ENCODE data around the gene BSX. TPM values are rescaled to one million over a fixed set of nuclear protein-coding genes. Genes with fewer than 3 reads are reported as not detected.

Gene BSX
- total and polyA plus RNA-seq, 11 donors: not detected

- no peak for ATAC-seq
- no peaks in the 10 kb centered on the region for H3K9me3 ChIP-seq
- H3K27me3 ChIP-seq: no peaks in the 10 kb centered on the region
- intact Hi-C loops (cut with DNase I): no loop called here
- 87 to 92% (median 90%) methylated on average over 3 of the region's 3 CpGs for WGBS, 4 donors
- H3K4me3 ChIP-seq: no peak overlapping the region
- no peaks in the 10 kb centered on the region for H3K36me3 ChIP-seq
- TF ChIP-seq POLR2A (IDR thresholded peaks at IDR 0.05) (no peak), CTCF (IDR thresholded peaks at IDR 0.05) (no peak)
- no peak overlapping the region for H3K27ac ChIP-seq
- H3K4me1 ChIP-seq: no peaks in the 10 kb centered on the region
- no peak for DNase-seq
These were observed 43.7 kb downstream of the BSX start for GRCh38 chr11:122937983-122938382.

- 55 to 79% (median 69%) methylated on average over 2 of the region's 2 CpGs for WGBS, 4 donors
- no peak overlapping the region for H3K4me3 ChIP-seq
- no peaks in the 10 kb centered on the region for H3K36me3 ChIP-seq
- no peak for ATAC-seq
- peak overlapping the region in 1 of 12 donors; percentile 34 for H3K27ac ChIP-seq
- no peak for DNase-seq
- H3K27me3 ChIP-seq: no peaks in the 10 kb centered on the region
- no peaks in the 10 kb centered on the region for H3K9me3 ChIP-seq
- TF ChIP-seq POLR2A (IDR thresholded peaks at IDR 0.05) (no peak), CTCF (IDR thresholded peaks at IDR 0.05) (no peak)
- intact Hi-C loops (cut with DNase I): no loop called here
- no peaks in the 10 kb centered on the region for H3K4me1 ChIP-seq
These were observed 48.2 kb downstream of the BSX start for GRCh38 chr11:122933416-122933815.

- Histone ChIP-seq H3K9me3 (no peaks in the 10 kb centered on the region), H3K27ac (no peak overlapping the region), H3K4me1 (no peaks in the 10 kb centered on the region), H3K36me3 (no peaks in the 10 kb centered on the region), H3K4me3 (no peak overlapping the region), H3K27me3 (no peaks in the 10 kb centered on the region)
- 78 to 90% (median 85%) methylated on average over 6 of the region's 6 CpGs for WGBS, 4 donors
- TF ChIP-seq CTCF (IDR thresholded peaks at IDR 0.05) (no peak), POLR2A (IDR thresholded peaks at IDR 0.05) (no peak)
- ATAC-seq: no peak
- intact Hi-C loops (cut with DNase I): no loop called here
- DNase-seq: no peak
These were observed 50.1 kb downstream of the BSX start for GRCh38 chr11:122931510-122931909.

Other genes starting within 250 kb of the BSX start
- 1 to 10 TPM in 2 of 9 donors, under 1 TPM in 1, not detected in 6; 0.23 to 2.2 (median 1.8) TPM for gene CRTAM, start 143.3 kb downstream of the BSX start, total RNA-seq
- under 1 TPM in 1 of 2 donors, not detected in 1; 0.08 TPM for gene CRTAM, start 143.3 kb downstream of the BSX start, polyA plus RNA-seq
- 1 to 10 TPM in 5 of 9 donors, under 1 TPM in 4; 0.50 to 2.3 (median 1.1) TPM for gene JHY, start 99.1 kb downstream of the BSX start, total RNA-seq
- gene JHY, start 99.1 kb downstream of the BSX start, polyA plus RNA-seq: under 1 TPM; 0.54 to 0.61 TPM
- gene HSPA8, start 80.3 kb upstream of the BSX start, total RNA-seq: 1,000 to 10,000 TPM in 7 of 9 donors, 100 to 1,000 TPM in 2; 650 to 1,438 (median 1,101) TPM
- 1,000 to 10,000 TPM in 1 of 2 donors, 10 to 100 TPM in 1; 58.9 to 2,193 TPM for gene HSPA8, start 80.3 kb upstream of the BSX start, polyA plus RNA-seq
- 10 to 100 TPM in 3 of 9 donors, 1 to 10 TPM in 6; 2.5 to 18.4 (median 5.8) TPM for gene CLMP, start 213.4 kb upstream of the BSX start, total RNA-seq
- gene CLMP, start 213.4 kb upstream of the BSX start, polyA plus RNA-seq: 10 to 100 TPM in 1 of 2 donors, 1 to 10 TPM in 1; 1.9 to 10.9 TPM

Data from heart left ventricle (tissue), 16 donors.